CD4-positive, alpha-beta T cell treated with Interleukin-6 at 100 ng/mL for 8 hours (primary cell): ENCODE results near the gene ASB12.

ENCODE experiments used
- DNase-seq: peaks from one replicate; pipeline ENCODE4 v3.0.0-alpha.2; 2020; ENCODE audit warnings: mixed read lengths, low spot score

Gene ASB12

DNA sequence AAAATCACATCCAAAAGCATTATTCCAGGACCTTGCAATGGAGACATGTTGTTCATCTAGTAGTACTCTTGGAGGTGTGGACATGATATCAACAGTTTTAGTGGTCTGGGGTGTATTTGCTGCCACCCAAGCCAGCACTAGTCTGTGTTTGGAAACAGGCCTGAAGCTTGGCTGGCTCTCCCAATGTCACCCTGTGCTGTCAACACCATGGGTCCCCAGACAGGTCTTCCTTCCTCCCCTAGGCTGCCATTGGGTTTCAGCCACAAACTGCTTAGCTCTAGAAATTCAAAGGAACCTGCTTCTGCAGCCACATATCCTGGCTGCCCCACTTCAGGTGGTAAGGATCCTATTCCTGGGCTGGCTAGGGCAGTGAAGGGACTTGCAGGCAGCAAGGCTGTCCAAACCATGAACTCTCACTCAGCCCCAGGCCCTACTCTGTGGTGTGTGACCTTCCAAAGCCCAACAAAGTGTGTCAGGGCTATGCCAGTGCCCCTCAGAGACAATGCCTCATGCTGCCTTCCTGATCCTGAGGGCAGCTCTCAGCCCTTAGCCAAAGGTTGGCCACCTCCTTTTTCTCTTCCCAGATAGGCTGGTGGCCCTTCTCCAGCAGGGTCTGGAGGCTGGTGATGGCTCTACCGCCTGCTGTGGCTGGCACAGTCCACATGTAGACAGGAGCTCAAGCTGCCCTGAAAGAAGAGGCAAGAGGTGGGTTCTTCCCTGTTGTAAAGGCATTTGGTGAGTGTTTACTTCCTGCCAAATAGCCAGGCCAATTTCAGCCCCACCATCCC lies 43.2 kb downstream of the ASB12 start:
- no peak for DNase-seq

GRCh38 chrX:64184396-64184795 lies 46.0 kb downstream of the ASB12 start:
- DNase-seq: no peak

GRCh38 chrX:64182208-64182607 lies 48.2 kb downstream of the ASB12 start:
- DNase-seq: no peak

DNA sequence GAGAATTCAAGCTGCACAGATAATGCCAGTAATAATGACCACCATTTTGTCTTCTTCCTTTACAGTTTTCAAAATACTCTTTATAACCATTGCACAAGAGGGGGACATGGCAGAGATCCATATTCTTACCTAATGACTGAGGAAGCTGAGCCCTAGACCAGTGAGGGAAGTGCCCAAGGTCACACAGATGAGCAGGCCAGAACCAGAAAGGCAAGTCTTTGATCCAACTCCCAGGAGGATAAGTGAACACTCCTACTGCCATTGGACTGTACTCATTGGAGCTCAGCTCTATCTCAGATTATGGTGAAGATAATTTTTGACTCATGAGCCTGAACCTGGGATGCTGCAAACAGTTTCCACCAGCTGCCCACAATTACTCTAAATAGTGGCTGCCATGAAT lies 53.5 kb downstream of the ASB12 start:
- DNase-seq: no peak
